ENCODE measurements around the gene SHLD1. TPM values are rescaled to one million over a fixed set of nuclear protein-coding genes. Genes with fewer than 3 reads are reported as not detected.

SHLD1 gene
- total RNA-seq, 1 experiment from 2014 or later: 2.4 TPM

GRCh38 chr20:5734602-5735001 lies 15.6 kb upstream of the SHLD1 start:
- Histone ChIP-seq H3K27me3 (ENCODE audit: insufficient read depth, low read length) (no peaks in the 10 kb centered on the region), H2AFZ (ENCODE audit: low read depth, low read length, poor library complexity, severe bottlenecking) (peak overlapping the region; percentile 42), H3K4me3 (replicated peaks in 1 of 2; ENCODE audit: low read depth in 1 of 2, low read length in 2 of 2) (no peak overlapping the region), H3K4me2 (ENCODE audit: low read length) (no peak overlapping the region), H3K36me3 (ENCODE audit: control insufficient read depth in 1 of 2, insufficient read depth in 2 of 2, low read length in 2 of 2) (no peaks in the 10 kb centered on the region), H3K9me2 (ENCODE audit: insufficient read depth) (no peaks in the 10 kb centered on the region), H3K4me1 (ENCODE audit: control insufficient read depth in 1 of 2, insufficient read depth in 2 of 2, low read length in 2 of 2) (peaks cover 7 to 20% of the 10 kb centered on the region in 2 experiments; a peak in 3 of 4 replicates), H3K9ac (ENCODE audit: low read length) (no peak overlapping the region), H3K9me3 (ENCODE audit: control insufficient read depth in 1 of 2, insufficient read depth in 1 of 2, low read depth in 1 of 2, low read length in 2 of 2) (no peaks in the 10 kb centered on the region), H3K27ac (ENCODE audit: low read depth, low read length) (no peak overlapping the region), H3K79me2 (ENCODE audit: insufficient read depth, low read length) (no peaks in the 10 kb centered on the region), H4K20me1 (ENCODE audit: insufficient read depth) (no peaks in the 10 kb centered on the region)
- no TSS peak for BruUV-seq (replicated peaks)
- intact Hi-C loops (cut with micrococcal nuclease): no loop called here
- ChIA-PET RAD21 (ENCODE audit: low non-redundant PET in 1 of 2, low total read pairs in 2 of 2, uncharacterized antibody in 2 of 2, unreplicated experiment in 2 of 2) (interaction anchor here in 1 of 2 experiments (0.5 kb wide), 1 partner anchor 18 kb away, joined by 3 read pairs; no protein-coding TSS in a partner anchor), CTCF (no interaction called here), POLR2A (no interaction called here)
- TF ChIP-seq ELF1 (IDR thresholded peaks at IDR 0.05; ENCODE audit: borderline replicate concordance, low read depth): no peak
- no peak for TF ChIP-seq SIN3A (IDR thresholded peaks at IDR 0.05; ENCODE audit: low read depth)
- TF ChIP-seq FOSL1 (IDR thresholded peaks at IDR 0.05; ENCODE audit: low read depth): no peak
- no peak for ATAC-seq
- DNase-seq (ENCODE audit: low read depth, low spot score): no peak

DNA sequence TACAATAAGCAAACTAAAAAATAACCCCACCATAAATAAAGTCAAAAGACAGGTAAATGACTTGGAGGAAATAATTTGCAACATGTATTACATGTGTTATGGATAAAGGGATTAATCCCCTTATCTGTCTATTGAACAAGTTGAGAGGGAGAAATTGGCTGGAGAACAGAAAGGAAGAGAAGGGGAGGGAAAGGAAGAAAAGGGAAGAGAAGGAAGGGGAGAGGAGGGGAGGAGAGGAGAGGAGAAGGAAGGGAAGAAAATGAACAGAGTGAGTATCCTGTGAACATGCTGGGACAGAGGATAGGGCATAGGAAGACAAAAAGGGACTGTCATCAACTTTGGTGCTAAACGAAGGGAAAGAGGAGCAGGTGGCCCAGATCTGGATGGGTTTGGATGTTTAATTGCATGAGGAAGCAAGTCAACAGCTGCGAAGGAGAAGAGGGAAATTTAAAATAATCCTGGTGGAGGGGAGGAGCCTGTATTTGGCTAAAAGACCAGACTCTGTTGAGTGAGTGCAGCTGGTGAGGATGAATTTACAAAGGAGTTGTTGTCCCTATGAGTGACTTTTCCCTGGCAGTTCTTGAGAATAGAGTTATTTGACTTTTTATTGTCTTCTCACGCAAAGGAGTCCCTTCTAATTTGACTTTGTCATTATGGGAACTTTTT lies 14.2 kb upstream of the SHLD1 start:
- POLR2A ChIA-PET: no interaction called here
- H3K9me2 ChIP-seq (ENCODE audit: insufficient read depth): no peaks in the 10 kb centered on the region
- H2AFZ ChIP-seq (ENCODE audit: low read depth, low read length, poor library complexity, severe bottlenecking): peak overlapping the region; percentile 16
- no peaks in the 10 kb centered on the region for H3K9me3 ChIP-seq (ENCODE audit: control insufficient read depth in 1 of 2, insufficient read depth in 1 of 2, low read depth in 1 of 2, low read length in 2 of 2)
- no peak overlapping the region for H3K4me3 ChIP-seq (replicated peaks in 1 of 2; ENCODE audit: low read depth in 1 of 2, low read length in 2 of 2)
- BruUV-seq (replicated peaks): no TSS peak
- CTCF ChIA-PET: no interaction called here
- H4K20me1 ChIP-seq (ENCODE audit: insufficient read depth): no peaks in the 10 kb centered on the region
- peaks cover 7 to 20% of the 10 kb centered on the region in 2 experiments; a peak in 3 of 4 replicates for H3K4me1 ChIP-seq (ENCODE audit: control insufficient read depth in 1 of 2, insufficient read depth in 2 of 2, low read length in 2 of 2)
- RAD21 ChIA-PET (ENCODE audit: low non-redundant PET in 1 of 2, low total read pairs in 2 of 2, uncharacterized antibody in 2 of 2, unreplicated experiment in 2 of 2): no interaction called here
- intact Hi-C loops (cut with micrococcal nuclease): no loop called here
- ATAC-seq: no peak
- H3K27ac ChIP-seq (ENCODE audit: low read depth, low read length): no peak overlapping the region
- H3K79me2 ChIP-seq (ENCODE audit: insufficient read depth, low read length): no peaks in the 10 kb centered on the region
- DNase-seq (ENCODE audit: low read depth, low spot score): no peak
- no peaks in the 10 kb centered on the region for H3K36me3 ChIP-seq (ENCODE audit: control insufficient read depth in 1 of 2, insufficient read depth in 2 of 2, low read length in 2 of 2)
- H3K9ac ChIP-seq (ENCODE audit: low read length): no peak overlapping the region
- H3K27me3 ChIP-seq (ENCODE audit: insufficient read depth, low read length): no peaks in the 10 kb centered on the region
- H3K4me2 ChIP-seq (ENCODE audit: low read length): no peak overlapping the region
- TF ChIP-seq SRF (IDR thresholded peaks at IDR 0.05; ENCODE audit: low read depth) (no peak), EZH2phosphoT487 (IDR thresholded peaks at IDR 0.05; ENCODE audit: borderline replicate concordance) (no peak), SIN3A (IDR thresholded peaks at IDR 0.05; ENCODE audit: low read depth) (no peak), ELF1 (IDR thresholded peaks at IDR 0.05; ENCODE audit: borderline replicate concordance, low read depth) (no peak), CBX3 (IDR thresholded peaks at IDR 0.05; ENCODE audit: low read depth) (no peak), ZBTB33 (IDR thresholded peaks at IDR 0.05; ENCODE audit: extremely low read depth, insufficient replicate concordance, low read length) (no peak), POLR2A (IDR thresholded peaks at IDR 0.05; ENCODE audit: borderline replicate concordance, extremely low read depth, insufficient read depth, insufficient read length) (no peak), JUND (IDR thresholded peaks at IDR 0.05) (no peak), CEBPB (IDR thresholded peaks at IDR 0.05; ENCODE audit: low read depth) (no peak)
- TF ChIP-seq, protein P1, sequence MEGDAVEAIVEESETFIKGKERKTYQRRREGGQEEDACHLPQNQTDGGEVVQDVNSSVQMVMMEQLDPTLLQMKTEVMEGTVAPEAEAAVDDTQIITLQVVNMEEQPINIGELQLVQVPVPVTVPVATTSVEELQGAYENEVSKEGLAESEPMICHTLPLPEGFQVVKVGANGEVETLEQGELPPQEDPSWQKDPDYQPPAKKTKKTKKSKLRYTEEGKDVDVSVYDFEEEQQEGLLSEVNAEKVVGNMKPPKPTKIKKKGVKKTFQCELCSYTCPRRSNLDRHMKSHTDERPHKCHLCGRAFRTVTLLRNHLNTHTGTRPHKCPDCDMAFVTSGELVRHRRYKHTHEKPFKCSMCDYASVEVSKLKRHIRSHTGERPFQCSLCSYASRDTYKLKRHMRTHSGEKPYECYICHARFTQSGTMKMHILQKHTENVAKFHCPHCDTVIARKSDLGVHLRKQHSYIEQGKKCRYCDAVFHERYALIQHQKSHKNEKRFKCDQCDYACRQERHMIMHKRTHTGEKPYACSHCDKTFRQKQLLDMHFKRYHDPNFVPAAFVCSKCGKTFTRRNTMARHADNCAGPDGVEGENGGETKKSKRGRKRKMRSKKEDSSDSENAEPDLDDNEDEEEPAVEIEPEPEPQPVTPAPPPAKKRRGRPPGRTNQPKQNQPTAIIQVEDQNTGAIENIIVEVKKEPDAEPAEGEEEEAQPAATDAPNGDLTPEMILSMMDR (IDR thresholded peaks at IDR 0.05 in 2 of 3, conservative IDR thresholded peaks at IDR 0.05 in 1 of 3; ENCODE audit: borderline replicate concordance in 1 of 3, insufficient read depth in 1 of 3, low read depth in 2 of 3, low read length in 2 of 3): no peak
- TF ChIP-seq, protein P2, sequence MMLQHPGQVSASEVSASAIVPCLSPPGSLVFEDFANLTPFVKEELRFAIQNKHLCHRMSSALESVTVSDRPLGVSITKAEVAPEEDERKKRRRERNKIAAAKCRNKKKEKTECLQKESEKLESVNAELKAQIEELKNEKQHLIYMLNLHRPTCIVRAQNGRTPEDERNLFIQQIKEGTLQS (IDR thresholded peaks at IDR 0.05): no peak

Data from HCT116 (cell line).